ENCODE measurements around the gene STAT4.

Gene STAT4

DNA sequence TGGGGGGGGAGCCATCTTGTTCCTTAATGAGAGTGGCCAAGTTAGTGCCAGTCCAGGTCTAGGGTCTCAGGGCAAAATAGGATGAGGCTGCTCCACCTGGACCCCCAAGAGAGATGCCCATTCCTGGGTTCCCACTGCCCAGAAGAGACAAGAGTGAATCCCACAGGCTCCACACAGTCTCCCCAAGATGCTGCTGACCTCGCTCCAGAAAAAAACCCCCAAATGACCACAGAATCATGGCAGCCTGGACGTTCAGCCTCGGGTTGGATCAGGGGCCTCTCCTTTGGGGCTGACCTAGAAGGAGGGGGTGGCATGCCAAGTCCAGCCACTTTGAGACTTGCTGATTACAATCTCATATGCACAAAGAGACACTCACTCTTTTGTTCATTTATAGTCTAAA lies 161.9 kb downstream of the STAT4 start:
- DNase-seq = no peak

DNA sequence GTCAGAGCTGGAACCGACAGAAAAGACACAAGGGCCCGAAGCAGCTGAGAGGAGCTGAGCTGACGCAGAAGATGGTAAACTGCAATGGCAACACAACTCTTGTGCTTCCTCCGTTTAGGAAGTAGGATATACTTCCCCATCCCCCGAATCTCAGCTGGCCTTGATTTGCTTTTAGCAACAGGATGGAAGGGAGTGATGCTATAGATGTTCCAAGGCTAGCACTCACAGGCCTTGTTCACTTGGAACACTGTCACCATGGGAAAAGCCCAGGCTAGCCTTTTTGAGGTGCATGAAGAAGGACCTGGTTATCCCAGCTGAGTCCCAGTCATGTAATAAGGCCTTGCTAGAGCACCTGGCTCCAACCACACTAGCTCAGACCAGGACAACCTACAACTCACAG lies 162.9 kb downstream of the STAT4 start:
- DNase-seq = no peak

DNA sequence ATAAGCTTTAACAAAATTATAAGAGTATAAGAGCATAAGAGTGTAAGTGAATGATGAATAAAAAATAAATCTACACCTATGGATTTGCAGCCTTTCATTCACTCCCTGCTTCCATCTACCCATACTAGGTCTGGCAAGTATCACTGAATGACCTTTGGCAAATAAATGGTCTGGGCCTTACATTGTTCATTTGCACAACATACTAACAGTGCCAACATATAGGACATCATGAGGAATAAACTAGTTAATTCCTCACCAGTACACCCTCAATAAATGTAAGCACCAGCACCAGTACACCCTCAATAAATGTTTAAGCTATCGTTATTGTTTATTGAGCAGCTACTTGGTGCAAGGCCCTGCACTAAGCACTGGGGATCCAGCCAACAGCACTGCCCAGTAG lies 163.7 kb downstream of the STAT4 start:
- no peak for DNase-seq

DNA sequence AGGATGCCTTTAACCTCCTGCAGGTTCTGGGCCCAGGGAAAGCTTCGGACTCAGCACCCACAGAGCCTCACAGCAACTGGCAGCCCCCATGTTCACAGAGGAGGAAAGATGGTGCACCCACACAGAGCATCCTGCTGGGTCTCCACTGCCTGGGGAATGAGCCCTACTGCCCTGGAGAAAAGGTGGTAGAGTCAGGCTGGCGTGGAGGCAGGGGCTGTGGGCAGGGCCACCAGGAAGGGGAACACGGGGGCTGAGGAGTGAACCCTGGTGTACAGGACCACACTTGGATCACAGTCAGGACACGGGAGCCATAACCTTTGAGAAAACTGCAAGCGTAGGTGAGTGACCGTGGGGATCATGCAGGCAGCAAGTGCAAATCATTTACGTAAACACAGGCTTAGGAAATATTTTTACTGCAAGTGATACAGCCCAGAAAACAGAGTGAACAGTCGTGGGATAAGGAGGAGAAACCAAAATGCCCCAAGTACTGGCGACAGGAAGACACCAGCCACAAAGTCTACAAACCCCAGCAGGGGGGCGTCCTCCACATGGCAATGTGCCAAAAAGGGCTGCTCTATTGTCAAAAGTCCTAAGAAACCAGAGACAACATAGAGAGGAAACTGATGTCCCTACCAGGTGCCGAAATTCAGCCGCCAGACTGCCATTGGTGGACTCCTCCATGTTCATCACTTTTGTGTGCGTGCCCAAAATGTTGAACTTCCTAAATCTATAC lies 164.4 kb downstream of the STAT4 start:
- DNase-seq = no peak

DNA sequence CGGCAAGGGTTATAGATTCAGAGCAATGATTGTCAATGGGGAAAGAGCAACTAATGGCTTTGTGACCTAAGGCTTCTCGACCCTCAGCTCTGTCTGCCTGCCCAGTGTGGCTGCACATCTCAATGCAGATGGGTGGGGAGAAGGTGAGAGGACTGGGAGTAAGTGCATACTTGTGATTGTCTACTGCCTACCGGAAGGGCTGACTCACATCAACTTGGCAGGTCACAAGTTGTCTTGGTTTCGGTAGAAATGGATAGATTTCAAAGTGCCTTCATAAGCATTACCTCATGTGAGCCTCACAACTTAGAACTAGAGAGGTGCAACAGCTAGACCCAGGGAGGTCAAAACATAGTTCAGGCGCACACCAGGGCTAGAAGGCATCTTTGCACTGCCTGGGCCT lies 166.2 kb downstream of the STAT4 start:
- no peak for DNase-seq

DNA sequence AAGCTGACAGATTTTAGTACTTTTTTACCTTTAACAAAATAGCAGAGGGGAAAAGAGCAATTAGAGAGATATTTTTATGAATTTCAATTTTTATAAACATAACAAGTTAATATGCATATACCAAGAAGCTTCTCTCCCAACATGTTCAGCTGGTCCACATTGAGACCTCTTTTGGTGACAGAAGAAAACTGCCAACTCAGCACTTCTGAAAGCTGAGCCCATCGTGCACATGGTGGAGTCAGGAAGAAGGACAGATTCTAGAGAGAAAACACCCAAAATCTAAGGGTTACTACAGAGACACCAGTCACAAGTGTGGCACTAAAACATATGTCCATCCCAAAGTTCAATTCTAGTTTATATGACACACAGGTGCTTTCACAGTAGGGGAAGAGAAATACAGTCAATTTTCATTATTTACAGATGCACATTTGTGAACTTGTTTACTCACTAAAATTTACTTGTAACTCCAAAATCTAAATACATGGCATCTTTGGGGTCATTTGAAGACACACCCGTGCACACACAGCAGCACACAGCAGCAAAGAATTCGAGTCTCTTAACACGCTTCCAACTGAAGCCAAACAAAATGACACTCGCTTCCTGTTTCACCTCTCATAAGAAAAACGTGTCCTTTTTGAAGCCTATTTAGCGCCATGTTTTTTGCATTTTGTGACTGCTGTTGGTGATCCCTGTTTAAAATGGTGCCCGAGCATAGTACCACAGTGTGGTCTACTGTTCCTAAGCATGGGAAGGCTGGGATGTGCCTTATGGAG lies 168.3 kb downstream of the STAT4 start:
- no peak for DNase-seq

DNA sequence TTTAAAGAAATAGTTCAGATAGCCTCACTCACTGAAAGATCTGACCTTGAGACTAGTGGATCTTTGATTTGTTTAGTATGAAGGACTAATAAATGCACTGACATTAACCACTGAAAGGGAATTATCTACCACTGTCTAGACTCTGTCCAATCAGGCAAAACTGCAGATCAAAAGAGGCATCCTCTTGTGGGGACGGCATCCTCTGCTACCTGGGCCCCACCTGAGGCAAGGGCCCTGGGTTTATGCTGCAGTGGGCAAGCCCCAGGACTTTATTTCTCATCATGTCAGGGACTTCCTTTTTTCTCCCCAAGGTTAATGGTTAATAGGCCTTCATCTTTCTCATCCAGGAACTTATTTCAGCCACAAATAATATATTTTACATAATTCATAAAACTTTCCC lies 169.1 kb downstream of the STAT4 start:
- no peak for DNase-seq

DNA sequence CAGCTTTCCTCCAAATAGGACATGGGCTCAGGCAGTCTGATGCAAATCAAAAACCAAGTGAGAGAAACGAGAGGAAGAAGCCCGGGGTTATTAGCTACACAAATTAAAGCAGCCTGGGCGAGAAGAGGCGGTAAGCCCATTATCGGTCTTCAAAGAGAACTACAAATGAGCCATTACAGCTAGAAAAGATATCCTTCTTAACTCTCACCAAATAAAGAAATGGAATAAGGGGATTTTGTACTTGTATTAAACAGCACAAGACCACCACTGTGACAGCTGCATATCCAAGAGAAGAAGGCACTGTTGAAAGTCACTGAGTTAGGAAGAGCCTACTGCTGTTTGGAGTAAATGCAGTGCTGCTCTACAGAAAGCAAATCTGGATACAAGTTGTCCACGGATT lies 169.5 kb downstream of the STAT4 start:
- DNase-seq = no peak

DNA sequence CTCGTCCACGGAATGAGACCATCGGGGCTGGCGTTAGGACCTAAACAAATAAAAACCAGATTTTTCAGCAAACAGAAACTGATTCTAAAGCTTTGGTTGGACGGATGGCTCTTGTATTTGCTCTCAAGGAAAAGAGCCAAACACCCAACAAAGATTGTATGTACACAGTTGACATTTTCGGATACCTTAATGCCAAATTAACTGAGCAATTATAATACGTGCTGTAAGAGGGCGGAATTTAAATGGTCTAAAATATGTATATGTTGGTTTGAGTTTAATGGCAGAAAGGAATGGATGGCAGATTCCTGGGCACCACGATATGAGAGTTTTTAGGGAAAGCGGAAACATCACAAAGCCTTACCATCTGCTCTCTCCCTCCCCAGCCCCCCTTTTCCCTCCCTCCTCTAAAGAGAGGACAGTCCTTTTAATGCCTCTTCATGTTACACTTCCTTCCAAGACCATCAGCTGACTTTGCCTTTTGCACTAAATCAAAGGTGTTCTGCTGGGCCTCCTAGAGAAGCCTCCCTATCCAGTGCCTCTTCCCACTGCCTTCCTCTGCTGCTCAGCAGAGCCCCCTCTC lies 170.1 kb downstream of the STAT4 start:
- DNase-seq = no peak

DNA sequence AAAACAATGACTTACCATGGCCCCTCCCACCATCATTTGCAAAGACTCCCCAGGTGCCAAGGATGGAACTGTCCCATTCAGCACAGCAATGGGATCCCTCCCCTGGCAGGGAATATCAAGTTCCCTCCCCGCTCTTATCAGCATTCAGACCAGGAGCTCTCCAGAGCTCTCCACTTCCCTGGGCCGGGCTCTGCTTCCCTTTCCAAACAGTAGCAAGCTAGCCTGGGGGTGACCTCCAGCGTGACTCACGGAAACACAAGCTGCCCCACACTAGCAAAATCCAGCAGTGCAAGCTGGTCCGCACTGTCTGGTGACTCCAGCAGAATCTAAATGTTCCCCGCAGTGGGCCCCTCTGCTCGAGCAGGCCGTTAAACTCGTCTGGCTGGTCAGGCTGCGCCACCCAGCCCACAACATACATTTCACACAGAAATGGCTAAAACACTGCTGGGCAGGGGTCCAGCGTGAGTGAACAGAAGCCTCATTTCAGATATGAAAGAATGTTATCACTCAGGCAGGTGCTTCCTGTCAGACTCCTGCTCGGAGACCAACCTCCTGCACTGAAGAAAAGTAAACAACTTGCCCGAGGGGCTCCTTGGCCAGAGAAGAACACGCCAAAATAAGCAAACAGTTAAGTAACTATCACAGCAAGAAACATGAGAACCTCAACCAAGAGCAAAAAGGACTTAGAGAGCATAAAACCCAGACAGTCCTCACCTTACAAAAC lies 170.7 kb downstream of the STAT4 start:
- DNase-seq = no peak
